ENCODE results near the gene CSNK1D.
"Not testable (repeated sequence)": the region's sequence is repeated elsewhere in the genome, so short reads cannot be mapped to it uniquely, and the experiment has no call there.

The CSNK1D gene

GRCh38 chr17:82212331-82213250 lies 60.9 kb downstream of the CSNK1D start, which contains the start of gene CCDC57:
Gene CCDC57 (minus strand): TSS chr17:82212842. CDS start chr17:82201944, 10,898 bp downstream.
- peak; percentile 76 to 84 for DNase-seq

GRCh38 chr17:82210655-82211054 lies 62.8 kb downstream of the CSNK1D start:
- DNase-seq, result not testable (repeated sequence)

GRCh38 chr17:82205720-82206508 lies 67.6 kb downstream of the CSNK1D start:
- DNase-seq, result peak; percentile 77 to 81

GRCh38 chr17:82204831-82205719 lies 68.4 kb downstream of the CSNK1D start:
- DNase-seq, result peak; percentile 39 to 60

GRCh38 chr17:82203920-82204319 lies 69.6 kb downstream of the CSNK1D start:
- no peak for DNase-seq

GRCh38 chr17:82202981-82203380 lies 70.5 kb downstream of the CSNK1D start:
- DNase-seq, result peak in 1 of 2 donors; percentile 51

- DNase-seq, result no peak
These were observed 72.0 kb downstream of the CSNK1D start for GRCh38 chr17:82201498-82201910.

GRCh38 chr17:82200743-82201497 lies 72.6 kb downstream of the CSNK1D start:
- DNase-seq, result peak; percentile 52 to 67

GRCh38 chr17:82200135-82200534 lies 73.4 kb downstream of the CSNK1D start:
- DNase-seq, result no peak

- no peak for DNase-seq
These were observed 74.0 kb downstream of the CSNK1D start for GRCh38 chr17:82199496-82199895.

GRCh38 chr17:82198092-82198491 lies 75.4 kb downstream of the CSNK1D start:
- DNase-seq, result no peak

- no peak for DNase-seq
These were observed 77.5 kb downstream of the CSNK1D start for GRCh38 chr17:82195675-82196672.

- no peak for DNase-seq
These were observed 78.7 kb downstream of the CSNK1D start for GRCh38 chr17:82194765-82195164.

- DNase-seq, result no peak
These were observed 79.8 kb downstream of the CSNK1D start for GRCh38 chr17:82193520-82194220.

- not testable (repeated sequence) for DNase-seq
These were observed 80.5 kb downstream of the CSNK1D start for GRCh38 chr17:82193050-82193449.

Data from stimulated activated CD4-positive, alpha-beta T cell treated with anti-CD3 and anti-CD28 coated beads, Interleukin-2, amount 100 ng/mL, for 24 hours (primary cell).